GM18526 (cell line): Measurements from ENCODE around the gene LRCH2.

ENCODE experiments used
- POLR2A ChIP-seq: IDR thresholded peaks from 3 replicates; pipeline ENCODE4 v1.6.1; 2011; ENCODE audit not compliant: insufficient read length; ENCODE audit errors: extremely low read depth

The LRCH2 gene

DNA sequence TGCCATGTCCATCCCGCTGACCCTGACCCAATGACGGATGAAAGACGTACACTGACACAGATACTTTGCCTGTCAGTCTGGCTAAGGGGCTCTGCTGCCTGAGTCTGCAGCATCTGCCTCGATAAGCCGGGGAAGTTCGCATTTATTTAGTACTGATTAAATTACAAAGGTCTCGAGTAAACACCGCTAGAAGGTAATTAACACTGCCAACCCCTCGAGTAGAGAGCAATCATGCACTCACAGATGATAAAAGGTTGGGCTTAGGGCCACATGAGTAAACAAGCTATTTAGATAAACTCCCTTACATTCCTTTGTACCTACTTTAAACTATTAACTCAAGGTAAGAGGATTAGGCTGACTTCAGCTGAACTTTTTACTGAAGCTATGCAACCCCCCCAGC, 60.7 kb downstream of the LRCH2 start:
- no peak for TF ChIP-seq POLR2A

DNA sequence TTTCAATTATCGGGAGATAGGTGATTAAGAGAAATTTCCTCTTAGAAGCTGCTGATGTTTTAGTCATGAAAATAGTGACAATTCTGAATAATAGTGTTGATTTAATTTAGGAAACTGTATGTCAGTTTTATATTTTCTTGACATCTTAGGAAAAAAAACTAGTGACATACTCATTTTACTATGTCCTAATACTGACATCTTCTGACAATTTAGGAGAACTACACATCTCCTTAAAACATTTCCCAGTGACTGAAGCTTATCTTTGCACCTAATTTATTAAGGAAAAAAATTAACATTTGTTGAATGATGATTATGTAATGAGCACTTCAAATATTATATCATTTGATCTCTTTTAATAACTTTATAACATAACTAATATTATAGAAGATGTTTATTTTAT, 86.7 kb downstream of the LRCH2 start:
- TF ChIP-seq POLR2A = no peak

DNA sequence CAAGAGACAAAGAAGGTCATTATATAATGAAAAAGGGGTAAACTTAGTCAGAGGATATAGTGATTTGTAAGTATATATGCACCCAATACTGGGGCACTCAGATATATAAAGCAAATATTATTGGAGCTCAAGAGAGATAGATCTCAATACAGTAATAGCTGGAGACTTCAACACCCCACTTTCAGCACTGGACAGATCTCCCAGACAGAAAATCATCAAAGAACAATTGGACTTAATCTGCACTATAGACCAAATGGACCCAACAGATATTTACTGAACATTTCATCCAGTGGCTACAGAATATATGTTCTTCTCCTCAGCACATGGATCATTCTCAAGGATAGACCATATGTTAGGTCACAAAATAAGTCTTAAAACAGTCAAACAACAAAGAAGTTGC, 91.8 kb downstream of the LRCH2 start:
- TF ChIP-seq POLR2A = no peak

DNA sequence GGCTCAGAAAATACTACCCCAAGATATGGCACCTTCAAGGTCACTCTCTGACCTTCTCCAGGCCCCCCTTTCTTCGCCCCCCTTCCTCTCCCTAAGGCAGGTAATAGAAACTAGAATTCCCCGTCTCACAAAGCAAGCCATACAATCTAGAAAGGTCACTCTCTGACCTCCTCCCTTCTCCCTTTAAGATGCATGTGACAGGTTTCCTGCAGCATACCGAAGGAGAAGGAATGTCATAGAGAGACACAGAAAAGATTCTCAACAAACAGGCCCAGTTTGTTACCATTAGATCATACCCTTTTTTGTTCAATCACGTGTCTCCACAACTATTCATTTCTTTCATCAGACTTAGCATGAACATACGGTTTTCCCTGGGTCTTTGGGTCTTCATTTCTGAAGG, 95.9 kb downstream of the LRCH2 start:
- TF ChIP-seq POLR2A = no peak

DNA sequence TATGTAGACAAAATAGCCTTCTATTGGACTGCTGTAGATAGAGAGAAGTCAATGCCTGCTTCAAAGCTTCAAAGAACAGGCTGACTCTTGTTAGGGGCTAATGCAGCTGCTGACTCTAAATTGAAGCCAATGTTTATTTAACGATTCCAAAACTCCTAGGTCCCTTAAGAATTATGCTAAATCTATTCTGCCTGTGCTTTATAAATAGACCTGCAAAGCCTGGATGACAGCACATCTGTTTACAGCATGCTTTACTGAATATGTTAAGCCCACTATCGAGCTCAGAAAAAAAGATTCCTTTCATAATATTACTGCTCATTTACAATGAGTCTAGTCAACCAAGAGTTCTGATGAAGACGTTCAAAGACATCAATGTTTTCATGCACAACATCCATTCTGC, 99.5 kb downstream of the LRCH2 start:
- TF ChIP-seq POLR2A = no peak

DNA sequence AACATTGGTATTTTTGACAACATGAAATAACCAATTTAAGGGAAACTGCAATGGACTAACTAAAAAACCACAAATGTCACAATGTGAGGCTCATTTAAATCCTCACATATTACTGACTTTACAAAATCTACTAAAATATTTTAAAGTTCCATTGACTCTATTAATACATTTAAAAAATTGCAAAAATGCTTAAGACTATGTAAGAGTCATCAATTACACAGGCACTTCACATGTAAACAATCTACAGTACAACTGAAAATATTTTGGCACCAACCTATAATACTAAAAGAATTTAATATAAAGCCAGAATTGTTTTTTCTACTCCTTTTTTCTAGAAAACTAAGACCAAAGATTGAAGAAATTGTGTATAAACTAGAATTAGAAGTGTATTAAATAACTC, 121.5 kb downstream of the LRCH2 start:
- no peak for TF ChIP-seq POLR2A

DNA sequence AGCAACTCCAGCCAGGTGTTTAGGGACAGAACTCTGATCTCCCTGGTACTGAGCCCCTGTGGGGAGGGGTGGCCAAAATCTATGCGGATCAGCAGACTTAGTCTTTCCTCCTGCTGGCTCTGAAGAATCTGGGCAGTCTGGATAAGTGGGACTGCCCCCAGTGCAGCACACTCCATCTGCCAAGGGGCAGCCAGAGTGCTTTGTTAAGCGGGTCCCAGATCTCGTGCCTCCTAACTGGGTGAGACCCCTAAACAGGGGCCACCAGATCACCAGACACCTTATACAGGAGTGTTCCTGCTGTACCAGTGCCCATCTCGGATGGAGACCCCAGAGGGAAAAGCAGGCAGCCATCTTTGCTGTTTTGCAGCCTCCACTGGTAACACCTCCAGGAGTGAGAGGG, 135.0 kb downstream of the LRCH2 start:
- no peak for TF ChIP-seq POLR2A

DNA sequence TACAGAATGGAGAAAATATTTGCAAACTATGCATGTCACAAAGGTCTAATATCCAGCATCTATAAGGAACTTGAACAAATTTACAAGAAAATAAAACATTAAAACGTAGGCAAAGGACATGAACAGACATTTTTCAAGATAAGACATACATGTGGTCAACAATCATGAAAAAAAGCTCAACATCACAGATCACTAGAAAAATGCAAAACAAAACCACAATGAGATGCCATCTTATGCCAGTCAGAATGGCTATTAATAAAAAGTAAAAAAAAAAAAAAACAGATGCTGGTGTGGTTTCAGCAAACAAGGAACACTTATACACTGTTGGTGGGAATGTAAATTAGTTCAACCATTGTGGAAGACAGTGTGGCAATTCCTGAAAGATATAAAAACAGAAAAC, 140.7 kb downstream of the LRCH2 start:
- TF ChIP-seq POLR2A = no peak

DNA sequence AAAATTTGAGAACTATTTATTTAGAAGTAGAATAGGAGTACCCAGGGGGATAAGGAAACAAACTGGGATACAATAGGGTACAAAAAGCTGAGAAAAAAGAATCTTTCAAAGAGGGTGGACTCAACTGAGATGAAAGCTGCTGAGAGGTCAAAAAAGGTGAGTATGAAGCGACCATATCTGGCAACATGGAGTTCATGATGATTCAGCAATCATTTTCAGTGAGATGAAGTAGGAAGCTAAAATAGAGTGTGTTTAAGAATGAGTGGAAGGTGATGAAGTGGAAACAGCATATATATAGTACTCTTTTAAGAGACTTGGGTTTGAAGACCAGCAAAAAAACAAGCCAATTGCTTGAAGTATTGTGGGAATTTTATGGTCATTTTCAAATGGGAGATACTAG, 144.5 kb downstream of the LRCH2 start:
- no peak for TF ChIP-seq POLR2A

DNA sequence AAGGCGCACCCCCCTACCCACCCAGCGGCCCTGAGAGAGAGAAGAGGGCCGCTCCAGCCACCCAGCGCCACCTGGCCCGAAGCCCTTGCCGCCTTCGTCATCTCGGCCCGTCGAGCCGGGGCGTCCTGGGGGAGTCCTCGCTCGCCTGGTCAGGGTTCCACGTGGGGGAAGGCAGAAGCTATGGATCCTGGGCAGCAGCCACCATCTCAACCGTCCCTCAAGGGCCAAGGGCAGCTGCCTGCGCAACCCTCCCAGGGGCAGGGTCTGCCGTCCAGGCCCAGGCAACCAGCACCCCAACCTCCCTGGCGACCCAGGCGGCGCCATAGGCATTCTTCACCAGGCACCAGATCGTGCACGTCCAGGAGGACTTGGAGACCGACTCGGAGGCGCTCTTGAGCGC, 165.0 kb downstream of the LRCH2 start:
- no peak for TF ChIP-seq POLR2A

DNA sequence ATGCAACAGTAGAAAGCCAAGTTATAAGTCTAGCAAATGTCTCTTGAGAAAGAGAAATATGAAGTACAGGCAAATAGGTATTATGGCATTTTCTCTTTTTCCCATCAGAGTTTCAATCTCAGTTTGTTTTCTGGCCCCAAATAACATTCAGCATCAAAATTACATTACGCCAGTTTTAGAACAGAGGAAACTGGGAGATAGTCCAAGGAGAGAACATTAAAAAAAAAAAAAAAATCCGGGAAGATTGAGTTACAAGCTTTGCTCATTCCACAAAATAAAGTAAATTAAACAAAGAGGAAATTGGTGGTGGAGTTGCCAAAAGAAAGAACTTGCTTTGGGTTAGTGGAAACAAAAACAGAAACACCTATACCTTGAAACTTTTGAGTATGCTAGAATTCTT, 166.1 kb downstream of the LRCH2 start:
- TF ChIP-seq POLR2A = no peak

DNA sequence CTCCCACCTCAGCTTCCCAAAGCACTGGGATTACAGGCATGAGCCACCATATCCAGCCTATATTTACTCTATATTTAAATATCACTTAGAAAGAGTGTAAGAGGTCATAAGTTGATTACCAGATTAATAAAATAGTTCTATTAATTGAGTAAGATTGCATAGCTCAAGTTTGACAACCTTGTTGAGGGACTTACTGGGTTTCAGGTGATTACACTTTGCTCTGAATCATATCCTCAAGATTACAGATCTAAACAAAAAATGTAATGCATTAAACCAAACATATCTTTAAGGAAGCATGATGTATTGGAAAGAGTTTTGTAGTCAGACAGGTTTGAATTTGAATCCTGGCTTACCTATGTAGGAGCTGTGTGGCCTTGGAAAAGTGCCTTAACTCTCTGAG, 168.6 kb downstream of the LRCH2 start:
- no peak for TF ChIP-seq POLR2A
